DND-41 (cell line): Measurements from ENCODE around the gene CCBE1.

Experiments
- CTCF ChIP-seq: IDR thresholded peaks from 2 replicates; pipeline ENCODE4 v1.5.1; 2012; ENCODE audit warnings: borderline replicate concordance, low read length, moderate library complexity, mild to moderate bottlenecking; ENCODE audit not compliant: poor library complexity, severe bottlenecking; ENCODE audit errors: extremely low read depth
- EZH2 ChIP-seq: IDR thresholded peaks from 3 replicates; pipeline ENCODE4 v1.6.1; 2012; ENCODE audit warnings: borderline replicate concordance, low read depth, mild to moderate bottlenecking, moderate library complexity, low read length, inconsistent platforms; ENCODE audit not compliant: severe bottlenecking

GRCh38 chr18:59715445-59715844, 18.2 kb upstream of the CCBE1 start:
- no peak for TF ChIP-seq CTCF
- no peak for TF ChIP-seq EZH2
